PFSK-1 (cell line): ENCODE results near the gene CD300H.

Source experiments
- FOXP2 ChIP-seq: optimal IDR thresholded peaks from 2 replicates; pipeline ENCODE3; 2011; ENCODE audit warnings: borderline replicate concordance, control low read depth, inconsistent platforms; ENCODE audit not compliant: insufficient read depth; ENCODE audit errors: extremely low read length, extremely low read depth
- POLR2AphosphoS5 ChIP-seq: IDR thresholded peaks from 2 replicates; pipeline ENCODE4 v1.6.1; 2012; ENCODE audit warnings: low read depth, mild to moderate bottlenecking, control low read depth, low read length, moderate library complexity
- SIN3A ChIP-seq: IDR thresholded peaks from 2 replicates; pipeline ENCODE4 v1.6.1; 2012; ENCODE audit warnings: mild to moderate bottlenecking, low read length, moderate library complexity, borderline replicate concordance; ENCODE audit not compliant: insufficient read depth
- TAF1 ChIP-seq: IDR thresholded peaks from 2 replicates; pipeline ENCODE4 v1.6.1; 2012; ENCODE audit warnings: low read length, control low read depth, borderline replicate concordance; ENCODE audit not compliant: insufficient read depth
- TF ChIP-seq, protein P1 (sequence below), 2 experiments: IDR thresholded peaks; 2 replicates each; pipeline versions ENCODE4 v1.6.1 to v1.8.0; 2011 to 2012; ENCODE audit warnings: low read depth in 2 of 2, low read length in 2 of 2, control low read depth in 1 of 2, inconsistent platforms in 1 of 2, mild to moderate bottlenecking in 1 of 2, moderate library complexity in 1 of 2; ENCODE audit not compliant: insufficient read depth in 1 of 2

CD300H gene

DNA sequence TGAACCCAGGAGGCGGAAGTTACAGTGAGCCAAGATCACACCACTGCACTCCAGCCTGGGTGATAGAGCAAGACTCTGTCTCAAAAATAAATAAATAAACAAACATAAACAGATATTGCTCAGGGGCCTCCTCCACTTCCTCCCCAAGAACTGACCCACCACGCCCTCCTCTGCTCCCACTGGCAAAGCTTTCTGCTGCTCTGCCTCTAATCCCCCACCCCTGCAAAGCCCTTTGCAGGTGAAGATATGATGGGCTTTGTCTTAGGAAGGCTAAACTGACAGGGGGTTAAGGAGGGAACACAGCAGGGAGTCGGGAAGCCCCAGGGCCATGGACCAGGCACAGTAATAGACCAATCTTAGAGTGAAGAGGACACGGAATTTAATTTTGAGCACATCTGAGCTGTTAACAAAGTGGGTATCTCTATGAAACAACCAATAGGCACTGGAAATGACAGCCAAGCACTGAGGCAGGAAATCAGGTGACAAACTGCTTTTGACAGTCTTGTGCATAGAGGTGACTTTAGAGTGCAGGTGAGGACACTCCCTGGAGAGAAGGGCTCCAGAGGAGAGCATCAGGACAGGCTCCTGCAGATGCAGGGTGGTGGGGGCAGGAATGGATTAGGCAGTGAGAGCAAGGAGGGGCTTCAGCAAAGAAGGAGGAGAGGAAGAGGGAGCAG, 31.2 kb upstream of the CD300H start:
- TF ChIP-seq SIN3A: no peak
- TF ChIP-seq, protein P1, sequence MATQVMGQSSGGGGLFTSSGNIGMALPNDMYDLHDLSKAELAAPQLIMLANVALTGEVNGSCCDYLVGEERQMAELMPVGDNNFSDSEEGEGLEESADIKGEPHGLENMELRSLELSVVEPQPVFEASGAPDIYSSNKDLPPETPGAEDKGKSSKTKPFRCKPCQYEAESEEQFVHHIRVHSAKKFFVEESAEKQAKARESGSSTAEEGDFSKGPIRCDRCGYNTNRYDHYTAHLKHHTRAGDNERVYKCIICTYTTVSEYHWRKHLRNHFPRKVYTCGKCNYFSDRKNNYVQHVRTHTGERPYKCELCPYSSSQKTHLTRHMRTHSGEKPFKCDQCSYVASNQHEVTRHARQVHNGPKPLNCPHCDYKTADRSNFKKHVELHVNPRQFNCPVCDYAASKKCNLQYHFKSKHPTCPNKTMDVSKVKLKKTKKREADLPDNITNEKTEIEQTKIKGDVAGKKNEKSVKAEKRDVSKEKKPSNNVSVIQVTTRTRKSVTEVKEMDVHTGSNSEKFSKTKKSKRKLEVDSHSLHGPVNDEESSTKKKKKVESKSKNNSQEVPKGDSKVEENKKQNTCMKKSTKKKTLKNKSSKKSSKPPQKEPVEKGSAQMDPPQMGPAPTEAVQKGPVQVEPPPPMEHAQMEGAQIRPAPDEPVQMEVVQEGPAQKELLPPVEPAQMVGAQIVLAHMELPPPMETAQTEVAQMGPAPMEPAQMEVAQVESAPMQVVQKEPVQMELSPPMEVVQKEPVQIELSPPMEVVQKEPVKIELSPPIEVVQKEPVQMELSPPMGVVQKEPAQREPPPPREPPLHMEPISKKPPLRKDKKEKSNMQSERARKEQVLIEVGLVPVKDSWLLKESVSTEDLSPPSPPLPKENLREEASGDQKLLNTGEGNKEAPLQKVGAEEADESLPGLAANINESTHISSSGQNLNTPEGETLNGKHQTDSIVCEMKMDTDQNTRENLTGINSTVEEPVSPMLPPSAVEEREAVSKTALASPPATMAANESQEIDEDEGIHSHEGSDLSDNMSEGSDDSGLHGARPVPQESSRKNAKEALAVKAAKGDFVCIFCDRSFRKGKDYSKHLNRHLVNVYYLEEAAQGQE (IDR thresholded peaks at IDR 0.05; ENCODE audit: insufficient read depth in 1 of 2, low read depth in 2 of 2, low read length in 2 of 2): no peak
- no peak for TF ChIP-seq FOXP2
- no peak for TF ChIP-seq TAF1
- no peak for TF ChIP-seq POLR2AphosphoS5

DNA sequence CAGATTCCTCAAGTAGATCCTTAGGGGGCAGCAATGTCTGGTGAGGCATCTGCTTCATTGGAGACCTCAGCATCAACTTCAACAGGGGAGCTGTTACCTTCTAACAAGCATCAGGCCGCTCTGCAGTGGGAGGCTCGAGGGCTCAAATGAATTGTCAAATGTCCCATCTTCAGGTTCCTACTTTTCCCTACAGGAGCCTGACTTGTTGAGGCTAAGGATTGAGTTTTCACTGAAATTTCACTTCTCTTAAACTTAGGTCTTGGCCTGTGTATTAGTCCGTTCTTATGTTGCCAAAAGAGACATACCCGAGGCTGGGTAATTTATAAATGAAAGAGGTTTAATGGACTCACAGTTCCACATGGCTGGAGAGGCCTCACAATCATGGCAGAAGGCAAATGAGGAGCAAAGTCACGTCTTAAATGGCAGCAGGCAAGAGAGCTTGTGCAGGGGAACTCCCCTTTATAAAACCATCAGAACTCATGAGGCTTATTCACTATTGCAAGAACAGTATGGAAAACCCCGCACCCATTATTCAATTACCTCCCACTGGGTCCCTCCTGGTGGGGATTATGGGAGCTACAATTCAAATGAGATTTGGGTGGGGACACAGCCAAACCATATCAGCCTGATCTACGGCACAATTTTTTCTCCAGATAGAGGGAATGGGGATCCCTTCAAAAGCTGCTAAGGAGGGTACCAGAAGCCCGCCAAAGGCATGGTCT, 29.9 kb upstream of the CD300H start:
- TF ChIP-seq FOXP2: no peak
- TF ChIP-seq TAF1: no peak

DNA sequence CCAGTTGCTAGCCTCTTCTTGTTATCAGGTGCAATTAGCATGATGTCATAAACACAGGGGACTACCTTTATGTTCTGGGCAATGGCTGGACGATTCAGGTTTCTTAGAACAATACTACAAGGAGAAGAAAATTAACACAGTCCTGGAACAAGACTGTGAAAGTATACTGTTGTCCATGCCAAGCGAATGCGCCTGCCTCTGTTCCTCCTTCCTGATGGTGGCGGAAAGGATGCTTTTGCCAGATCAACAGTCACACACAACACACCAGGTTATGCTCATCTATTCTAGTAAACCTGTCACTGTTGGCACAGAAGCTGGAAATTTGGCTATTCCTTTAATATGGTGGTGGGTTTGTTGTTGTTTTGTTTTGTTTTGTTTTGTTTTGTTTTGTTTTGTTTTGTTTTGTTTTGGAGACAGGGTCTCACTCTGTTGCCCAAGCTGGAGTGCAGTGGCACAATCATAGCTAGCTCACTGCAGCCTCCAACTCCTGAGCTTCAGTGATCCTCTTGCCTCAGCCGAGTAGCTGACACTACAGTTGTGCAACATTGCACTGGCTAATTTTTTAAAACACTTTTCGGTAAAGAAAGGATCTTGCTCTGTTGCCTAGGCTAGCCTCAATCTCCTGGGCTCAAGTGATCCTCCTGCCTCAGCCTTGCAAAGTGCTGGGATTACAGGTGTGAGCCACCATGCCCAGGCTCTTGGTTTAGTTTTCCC, 27.9 kb upstream of the CD300H start:
- no peak for TF ChIP-seq POLR2AphosphoS5
- no peak for TF ChIP-seq SIN3A
- TF ChIP-seq, protein P1 (IDR thresholded peaks at IDR 0.05; ENCODE audit: insufficient read depth in 1 of 2, low read depth in 2 of 2, low read length in 2 of 2): no peak
- no peak for TF ChIP-seq FOXP2
- no peak for TF ChIP-seq TAF1

DNA sequence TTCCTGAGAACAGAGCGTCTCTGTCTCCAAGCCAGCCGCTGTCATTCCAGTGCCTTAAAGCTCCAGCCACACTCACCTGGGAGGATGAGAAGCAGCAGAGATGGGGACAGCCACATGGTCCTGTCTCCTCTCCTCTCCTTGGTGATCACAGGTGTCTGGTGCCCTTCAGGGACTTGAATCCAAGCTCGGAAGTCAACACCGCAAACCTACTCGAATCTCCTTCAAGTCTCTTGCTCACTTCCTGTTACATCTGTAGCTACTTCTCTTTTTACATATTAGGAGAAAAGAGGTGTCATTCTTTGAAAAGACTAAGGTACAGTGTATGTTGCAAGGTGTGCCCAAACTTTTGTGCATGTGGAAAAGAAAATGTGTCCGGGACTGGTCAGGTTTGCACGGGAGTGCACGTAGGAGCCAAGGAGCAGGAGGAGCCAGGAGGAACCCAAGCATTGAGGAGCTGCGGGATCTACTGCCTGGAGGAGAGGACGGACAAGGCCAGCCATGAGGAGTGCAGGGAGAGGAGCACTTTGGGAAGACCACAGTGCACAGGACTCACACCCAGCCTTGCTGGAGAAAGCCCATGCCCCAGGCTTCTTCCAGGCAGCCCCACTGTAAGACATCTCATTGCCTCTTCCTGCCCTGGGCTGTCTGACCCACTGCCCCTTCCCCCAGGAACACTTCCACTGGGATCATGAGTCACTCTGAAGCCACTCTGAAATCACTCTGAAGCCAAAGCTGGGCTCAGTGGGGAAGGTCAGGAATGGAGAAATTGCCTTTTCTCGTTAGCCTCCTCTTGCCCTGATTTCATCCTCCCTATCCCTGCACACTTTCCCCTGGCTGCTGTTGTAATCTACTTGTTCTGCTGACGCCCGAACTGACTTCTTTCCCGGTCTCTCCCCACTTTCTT, 25.0 kb upstream of the CD300H start, which contains the start of gene CD300LD:
Gene CD300LD (minus strand): TSS at position 197 of the 904 bp plus-strand sequence. CDS start 81 bp downstream, at position 116.
- TF ChIP-seq SIN3A (no peak), FOXP2 (no peak), POLR2AphosphoS5 (no peak)
- TF ChIP-seq, protein P1 (IDR thresholded peaks at IDR 0.05; ENCODE audit: insufficient read depth in 1 of 2, low read depth in 2 of 2, low read length in 2 of 2): no peak

DNA sequence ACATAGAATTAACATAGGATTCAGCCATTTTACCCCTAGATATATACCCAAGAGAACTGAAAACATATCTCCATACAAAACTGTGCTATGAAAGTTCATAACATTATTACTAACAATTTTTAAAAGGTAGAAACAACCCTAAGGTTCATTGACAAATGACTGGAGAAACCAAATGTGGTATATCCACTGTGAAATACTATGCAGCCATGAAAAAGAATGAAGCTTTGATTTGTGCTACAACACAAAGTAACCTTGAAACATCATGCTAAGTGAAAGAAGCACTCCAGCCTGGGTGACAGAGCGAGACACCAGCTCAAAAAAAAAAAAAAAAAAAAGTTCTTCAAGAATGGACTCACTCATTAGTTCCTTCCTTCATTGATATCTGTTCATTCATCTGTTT, 24.2 kb upstream of the CD300H start:
- TF ChIP-seq TAF1: no peak
- no peak for TF ChIP-seq POLR2AphosphoS5
- TF ChIP-seq FOXP2: no peak
- TF ChIP-seq, protein P1 (IDR thresholded peaks at IDR 0.05; ENCODE audit: insufficient read depth in 1 of 2, low read depth in 2 of 2, low read length in 2 of 2): no peak
- no peak for TF ChIP-seq SIN3A
